K562 (cell line): ENCODE data around the gene OSBPL3. TPM values are rescaled to one million over a fixed set of nuclear protein-coding genes. Genes with fewer than 3 reads are reported as not detected.

ENCODE experiments used
- ATAC-seq: fragments of 200-7000 bp; cut with Tn5 transposase; 3 replicates; pipeline ENCODE4 v1.9.1; 2020; ENCODE audit warnings: moderate library complexity
- BruUV-seq: library from RNA; stranded (reverse); fragments of 400-500 nt; replicated peaks from 2 replicates; lab custom pipeline; 2021; lab: Mats Ljungman, UMichigan
- CTCF ChIA-PET: fragments of 300-600 bp; formaldehyde crosslinking; extraction: SDS; loops from one replicate; lab custom pipeline; 2021; ENCODE audit warnings: low intra/inter-chr PET ratio; lab: Yijun Ruan, JAX
- POLR2A ChIA-PET: fragments of 300-600, 350-650 bp; sonication (Branson Sonifier 250); formaldehyde crosslinking; extraction: SDS; loops from one replicate; lab custom pipeline; 2021; ENCODE audit warnings: antibody characterized with exemption, inconsistent platforms; lab: Yijun Ruan, JAX
- DNase-seq, 4 experiments: peaks; one replicate each; pipeline versions ENCODE4 v3.0.0 to v3.0.0-alpha.2; 2011 to 2018; ENCODE audit warnings: low spot score in 3 of 4, mixed read lengths in 3 of 4; ENCODE audit errors: extremely low read depth in 1 of 4
- FAIRE-seq: peaks from 2 replicates; lab custom pipeline; 2011; peaks lifted over from hg19 to GRCh38; lab: Jason Lieb, UNC
- H2AFZ ChIP-seq: 2 replicates; pipeline ENCODE4 v1.6.0; 2011; ENCODE audit warnings: low read depth, low read length, control low read depth, inconsistent platforms
- H3K27ac ChIP-seq: fragments of 200-600 bp; 3 replicates; pipeline ENCODE4 v1.8.0; 2011; ENCODE audit warnings: low read depth, mild to moderate bottlenecking, control low read depth, inconsistent platforms, low read length, moderate library complexity, mixed read lengths; ENCODE audit errors: extremely low read depth
- H3K27me3 ChIP-seq, 2 experiments: fragments of 300-600 bp in 1 of 2; 2 replicates in 1 of 2; 3 replicates in 1 of 2; pipeline versions ENCODE4 v1.6.0 to v1.8.0; 2011; ENCODE audit warnings: inconsistent platforms in 2 of 2, low read length in 2 of 2, mild to moderate bottlenecking in 1 of 2, mixed read lengths in 1 of 2, moderate library complexity in 1 of 2; ENCODE audit not compliant: control insufficient read depth in 2 of 2, insufficient read depth in 2 of 2
- H3K36me3 ChIP-seq: fragments of 300-600 bp; 3 replicates; pipeline ENCODE4 v1.8.0; 2011; ENCODE audit warnings: mild to moderate bottlenecking, low read length, inconsistent platforms; ENCODE audit not compliant: control insufficient read depth, insufficient read depth
- H3K4me1 ChIP-seq, 2 experiments: fragments of 200-600 bp in 1 of 2; replicated peaks in 1 of 2; 2 replicates in 1 of 2; 3 replicates in 1 of 2; pipeline versions ENCODE4 v1.5.1 to v1.8.0; 2011; ENCODE audit warnings: inconsistent platforms in 2 of 2, low read length in 2 of 2, mild to moderate bottlenecking in 1 of 2, mixed read lengths in 1 of 2, moderate library complexity in 1 of 2; ENCODE audit not compliant: control insufficient read depth in 2 of 2, insufficient read depth in 2 of 2
- H3K4me2 ChIP-seq: 2 replicates; pipeline ENCODE4 v1.6.1; 2011; ENCODE audit warnings: low read length, control low read depth, inconsistent platforms, mixed read lengths; ENCODE audit not compliant: insufficient read depth
- H3K4me3 ChIP-seq: fragments of 200-600 bp; sonication (generic), shearing (Covaris generic); 2 replicates; pipeline ENCODE4 v1.5.1; 2016; ENCODE audit warnings: control low read depth, inconsistent platforms
- H3K79me2 ChIP-seq: fragments of 200-600 bp; 3 replicates; pipeline ENCODE4 v1.8.0; 2011; ENCODE audit warnings: low read length, inconsistent platforms; ENCODE audit not compliant: control insufficient read depth, insufficient read depth
- H3K9ac ChIP-seq, 2 experiments: 2 replicates each; pipeline versions ENCODE4 v1.6.0 to v1.6.1; 2011; ENCODE audit warnings: low read depth in 2 of 2, low read length in 2 of 2, control low read depth in 1 of 2, inconsistent platforms in 1 of 2, mild to moderate bottlenecking in 1 of 2, mixed read lengths in 1 of 2; ENCODE audit not compliant: insufficient read depth in 1 of 2
- H3K9me1 ChIP-seq: one replicate; pipeline ENCODE4 v1.6.0; 2011; ENCODE audit warnings: inconsistent platforms, mild to moderate bottlenecking, low read length, moderate library complexity; ENCODE audit not compliant: control insufficient read depth, insufficient read depth
- H3K9me3 ChIP-seq: replicated peaks from 2 replicates; pipeline ENCODE4 v1.5.1; 2011; ENCODE audit warnings: low read depth, low read length, inconsistent platforms; ENCODE audit not compliant: control insufficient read depth, insufficient read depth
- H4K20me1 ChIP-seq: replicated peaks from 2 replicates; pipeline ENCODE4 v1.6.1; 2011; ENCODE audit warnings: low read length, inconsistent platforms, mixed read lengths; ENCODE audit not compliant: control insufficient read depth, insufficient read depth
- FOXA3 ChIP-seq, 2 experiments: fragments of 450-650 bp in 1 of 2; sonication (generic) in 1 of 2; formaldehyde crosslinking; IDR thresholded peaks in 1 of 2; conservative IDR thresholded peaks in 1 of 2; 2 replicates each; pipeline versions ENCODE4 v1.4.0 to v1.8.0; 2020 to 2022; ENCODE audit warnings: mild to moderate bottlenecking in 2 of 2, missing genetic modification reagents in 1 of 2
- MAZ ChIP-seq, 2 experiments: fragments of 450-650 bp in 1 of 2; sonication (generic) in 1 of 2; formaldehyde crosslinking; IDR thresholded peaks in 1 of 2; conservative IDR thresholded peaks in 1 of 2; 2 replicates each; pipeline versions ENCODE4 v1.4.0 to v1.5.0; 2020; ENCODE audit warnings: mild to moderate bottlenecking in 1 of 2, missing genetic modification reagents in 1 of 2
- MGA ChIP-seq: fragments of 450-650 bp; IDR thresholded peaks from 2 replicates; pipeline ENCODE4 v1.6.1; 2016; ENCODE audit warnings: mild to moderate bottlenecking, moderate library complexity
- MYC ChIP-seq, 2 experiments: fragments of 250-450 bp in 1 of 2; sonication (Bioruptor Pico) in 1 of 2; IDR thresholded peaks; 2 replicates each; pipeline versions ENCODE4 v1.5.1 to v1.6.1; 2012 to 2021; ENCODE audit warnings: low read depth in 2 of 2, borderline replicate concordance in 1 of 2, improper control_type of control experiment in 1 of 2, low read length in 1 of 2, mild to moderate bottlenecking in 1 of 2, moderate library complexity in 1 of 2
- NR1H2 ChIP-seq: sonication (generic); formaldehyde crosslinking; IDR thresholded peaks from 2 replicates; pipeline ENCODE4 v1.4.0; 2020; ENCODE audit warnings: mild to moderate bottlenecking, missing genetic modification reagents
- RBFOX2 ChIP-seq: fragments of 200-400 bp; formaldehyde crosslinking; IDR thresholded peaks from 2 replicates; pipeline ENCODE4 v1.6.1; 2017; ENCODE audit warnings: low read depth, mild to moderate bottlenecking, low read length, moderate library complexity
- WGBS: fragments of 100-300 bp; shearing (Covaris generic); methylation state at CpG from one replicate; pipeline ENCODE4 v1.1.6; 2016; ENCODE audit warnings: low coverage, mixed read lengths; ENCODE audit not compliant: insufficient coverage; ENCODE audit errors: missing lambda C conversion rate; 5-methylcytosine and 5-hydroxymethylcytosine counted together
- in situ Hi-C: fragments of 300-500 bp; cut with MboI; formaldehyde crosslinking; loops from 4 replicates; pipeline ENCODE4 v1.15.0; 2018; ENCODE audit warnings: inconsistent platforms, mixed read lengths
- intact Hi-C: fragments of 100-400 bp; cut with micrococcal nuclease; formaldehyde crosslinking; loops from 2 replicates; pipeline ENCODE4 v1.14.2; 2022
- polyA plus RNA-seq, 8 experiments: library from polyadenylated mRNA; depleted of rRNA in 4 of 8; stranded (reverse) in 5 of 8; unstranded in 3 of 8; fragments of >200 nt; fragmentation: Nextera tagmentation in 2 of 8; fragmentation: Illumina TruSeq in 1 of 8; extraction: Ambion mirVana in 2 of 8; extraction: Trizol in 1 of 8; gene quantifications; 2 replicates each; pipeline versions ENCODE4 v1.2.1 to v1.2.3, GENCODE V29; 2011 to 2014; ENCODE audit warnings: inconsistent platforms in 1 of 8, missing spikeins in 1 of 8
- total RNA-seq, 7 experiments: library from RNA; depleted of rRNA in 6 of 7; stranded (reverse); fragments of >200 nt in 6 of 7; fragmentation: Illumina TruSeq in 2 of 7; extraction: Trizol in 2 of 7; gene quantifications; 2 replicates each; pipeline versions ENCODE4 v1.2.1 to v1.2.3, GENCODE V29; 2011 to 2021; ENCODE audit warnings: low replicate concordance in 1 of 7

Gene OSBPL3
- total and polyA plus RNA-seq, 9 of the 15 experiments (the other 6 are each of a cell fraction or from before 2014, with no cell fraction given) = 4.8 to 37.2 (median 26.5) TPM

DNA sequence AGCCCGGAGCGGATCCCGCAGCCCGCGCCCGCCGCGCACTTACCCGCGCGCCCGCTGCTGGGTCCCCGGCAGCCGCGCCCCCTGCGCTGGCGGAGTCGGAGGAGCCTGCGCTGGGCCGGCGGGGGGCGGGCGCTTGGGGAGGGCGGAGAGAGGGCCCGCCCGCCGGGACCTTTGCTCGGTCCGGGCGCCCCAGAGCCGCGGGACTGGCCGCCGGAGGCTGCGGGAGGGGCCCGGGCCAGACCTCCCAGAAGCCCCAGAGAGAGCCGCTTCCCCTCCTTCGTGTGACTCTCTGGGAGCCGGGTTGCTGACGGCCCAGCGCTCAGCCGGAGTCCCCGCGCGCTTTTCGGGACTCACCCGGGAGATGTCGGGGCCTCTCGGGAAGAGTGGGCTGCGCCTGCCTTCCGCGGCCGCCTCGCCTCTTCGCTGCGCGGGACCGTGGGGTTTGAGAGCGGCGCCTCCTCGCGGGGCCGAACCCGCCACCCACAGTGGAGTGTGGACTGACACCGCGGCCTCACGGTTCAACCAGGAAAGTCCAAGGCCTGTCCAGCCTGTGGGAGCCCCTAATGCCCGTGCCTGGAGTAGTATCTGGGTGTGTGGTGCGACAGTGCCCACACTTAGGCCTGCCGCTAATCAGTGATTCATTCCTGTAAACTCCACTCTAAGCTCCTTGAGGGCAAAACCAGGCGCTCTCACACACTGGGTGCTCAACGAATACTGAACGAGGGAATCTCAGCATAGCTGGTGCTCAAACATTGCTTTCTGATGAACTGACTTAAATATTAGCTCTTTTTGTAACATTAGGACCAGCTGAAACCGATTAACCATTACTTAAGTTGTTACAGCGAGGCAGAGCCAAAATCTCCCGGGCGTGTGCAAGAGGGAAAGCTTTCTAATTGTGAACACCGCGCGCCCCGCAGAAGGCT, 222.4 kb downstream of the OSBPL3 start, which contains the start of gene GSDME:
TSS of gene GSDME (minus strand) at position 112 of the 923 bp plus-strand sequence. CDS start 7,690 bp downstream, outside the sequence.
- H3K27ac ChIP-seq = no peak within 1 kb of the TSS
- no peaks in the 10 kb centered on the region for H3K79me2 ChIP-seq
- peak within 1 kb of the TSS; percentile 39 for H3K4me3 ChIP-seq
- FAIRE-seq (no peak), ATAC-seq (peak; percentile 88), DNase-seq (peak; percentile 24 to 60 (median 48))
- BruUV-seq = no TSS peak
- peak within 1 kb of the TSS in 1 of 2 experiments; percentile 36; a peak in 2 of 4 replicates for H3K9ac ChIP-seq
- peak within 1 kb of the TSS; percentile 41 for H3K4me2 ChIP-seq
- POLR2A ChIA-PET = interaction anchor here (0.7 to 1.0 kb wide), 3 partner anchors 21 to 368 kb away, joined by 3 to 4 read pairs (median 3); partner anchors contain the start of gene CYCS
- 19% methylated on average over 63 of the region's 81 CpGs for WGBS
- in situ Hi-C loops (no loop called here), intact Hi-C loops (no loop called here)
- CTCF ChIA-PET = no interaction called here
- H3K4me1 ChIP-seq = peaks cover 3 to 14% of the 10 kb centered on the region in 2 experiments; a peak in 4 of 5 replicates
- H3K27me3 ChIP-seq = peaks cover 22 to 39% of the 10 kb centered on the region in 2 experiments
- no peaks in the 10 kb centered on the region for H3K36me3 ChIP-seq
- no peaks in the 10 kb centered on the region for H3K9me1 ChIP-seq
- H4K20me1 ChIP-seq = no peaks in the 10 kb centered on the region
- H2AFZ ChIP-seq = peak within 1 kb of the TSS; percentile 40
- no peaks in the 10 kb centered on the region for H3K9me3 ChIP-seq
- TF ChIP-seq MGA (peak; percentile 52), FOXA3 (CRISPR knock-in tag; conservative IDR thresholded peaks at IDR 0.05 in 1 of 2, IDR thresholded peaks at IDR 0.05 in 1 of 2) (0 out of 4 replicates have a peak, but pooled peaks of 1 of the 2 experiments have one; percentile 28), RBFOX2 (peak; percentile 48), MYC (IDR thresholded peaks at IDR 0.05; ENCODE audit: low read depth, low read length) (peak; percentile 10; the same call in 1 of the 2 replicates), MYC (CRISPR knock-in tag; IDR thresholded peaks at IDR 0.05; ENCODE audit: borderline replicate concordance, low read depth) (no peak), MAZ (CRISPR knock-in tag; conservative IDR thresholded peaks at IDR 0.05 in 1 of 2, IDR thresholded peaks at IDR 0.05 in 1 of 2) (peak in 1 of 2 experiments; percentile 59; a peak in 3 of 4 replicates), NR1H2 (CRISPR knock-in tag) (no peak)
